PC-9 (cell line): ENCODE measurements around the gene ZDHHC20. TPM values are rescaled to one million over a fixed set of nuclear protein-coding genes. Genes with fewer than 3 reads are reported as not detected.

ENCODE experiments used
- BruUV-seq: library from RNA; stranded (reverse); fragments of 400-500 nt; replicated peaks from 2 replicates; lab custom pipeline; 2021; lab: Mats Ljungman, UMichigan
- CTCF ChIA-PET: fragments of 300-600 bp; sonication (Branson Sonifier 250); formaldehyde crosslinking; loops from one replicate; lab custom pipeline; 2022; ENCODE audit warnings: antibody characterized with exemption; lab: Charles Lee
- POLR2A ChIA-PET: fragments of 300-600 bp; sonication (Branson Sonifier 250); formaldehyde crosslinking; loops from one replicate; lab custom pipeline; 2022; ENCODE audit warnings: antibody characterized with exemption; ENCODE audit not compliant: unreplicated experiment; lab: Charles Lee
- DNase-seq, 2 experiments: peaks; one replicate each; pipeline versions ENCODE4 v3.0.0 to v3.0.0-alpha.2; 2015 to 2022; ENCODE audit warnings: mixed read lengths in 1 of 2
- H2AFZ ChIP-seq: fragments of 200-600 bp; sonication (generic); 2 replicates; pipeline ENCODE4 v1.8.1; 2017; ENCODE audit warnings: antibody characterized with exemption
- H3F3A ChIP-seq: fragments of 200-600 bp; sonication (generic); 2 replicates; pipeline ENCODE4 v1.8.1; 2017; ENCODE audit warnings: antibody characterized with exemption, mild to moderate bottlenecking, low read depth; ENCODE audit not compliant: insufficient read depth
- H3K27ac ChIP-seq: fragments of 200-600 bp; sonication (generic); 2 replicates; pipeline ENCODE4 v1.6.1; 2016; ENCODE audit warnings: mixed run types
- H3K27me3 ChIP-seq: fragments of 200-600 bp; sonication (generic); 2 replicates; pipeline ENCODE4 v1.6.1; 2016; ENCODE audit warnings: low read depth, mixed run types; ENCODE audit not compliant: insufficient read depth
- H3K36me3 ChIP-seq: fragments of 200-600 bp; sonication (generic); 2 replicates; pipeline ENCODE4 v1.6.1; 2016; ENCODE audit warnings: low read depth, mixed run types
- H3K4me1 ChIP-seq: fragments of 200-600 bp; sonication (generic); replicated peaks from 2 replicates; pipeline ENCODE4 v1.6.1; 2016; ENCODE audit warnings: mixed run types; ENCODE audit not compliant: insufficient read depth
- H3K4me2 ChIP-seq: fragments of 200-600 bp; sonication (generic); 2 replicates; pipeline ENCODE4 v1.6.1; 2017; ENCODE audit warnings: mixed run types
- H3K4me3 ChIP-seq: fragments of 200-600 bp; sonication (generic); 2 replicates; pipeline ENCODE4 v1.6.1; 2016; ENCODE audit warnings: mixed run types
- H3K79me2 ChIP-seq: fragments of 200-600 bp; sonication (generic); 2 replicates; pipeline ENCODE4 v1.6.1; 2017; ENCODE audit warnings: low read depth, mixed run types
- H3K9me2 ChIP-seq: fragments of 200-600 bp; sonication (generic); 2 replicates; pipeline ENCODE4 v1.8.1; 2017; ENCODE audit warnings: mild to moderate bottlenecking; ENCODE audit not compliant: insufficient read depth
- H3K9me3 ChIP-seq: fragments of 200-600 bp; sonication (generic); 2 replicates; pipeline ENCODE4 v1.8.1; 2016; ENCODE audit warnings: low read depth; ENCODE audit not compliant: insufficient read depth
- H4K20me1 ChIP-seq: fragments of 200-600 bp; sonication (generic); 2 replicates; pipeline ENCODE4 v1.8.1; 2017; ENCODE audit not compliant: insufficient read depth
- EZH2 ChIP-seq: fragments of 200-600 bp; sonication (generic); IDR thresholded peaks from 2 replicates; pipeline ENCODE4 v1.8.0; 2017; ENCODE audit warnings: antibody characterized with exemption, low read depth
- intact Hi-C: fragments of 100-400 bp; cut with micrococcal nuclease; formaldehyde crosslinking; loops from one replicate; pipeline ENCODE4 v1.10.0; 2022; ENCODE audit not compliant: unreplicated experiment
- total RNA-seq: library from RNA; stranded (reverse); gene quantifications from 2 replicates; pipeline ENCODE4 v1.2.3, GENCODE V29; 2021
- TF ChIP-seq, protein P1 (sequence below): fragments of 200-600 bp; sonication (generic); conservative IDR thresholded peaks from 2 replicates; pipeline ENCODE4 v1.6.1; 2017; ENCODE audit warnings: mixed run types, antibody characterized with exemption, mild to moderate bottlenecking, moderate library complexity

Gene ZDHHC20
- total RNA-seq, 1 experiment from 2014 or later: 47.5 TPM

DNA sequence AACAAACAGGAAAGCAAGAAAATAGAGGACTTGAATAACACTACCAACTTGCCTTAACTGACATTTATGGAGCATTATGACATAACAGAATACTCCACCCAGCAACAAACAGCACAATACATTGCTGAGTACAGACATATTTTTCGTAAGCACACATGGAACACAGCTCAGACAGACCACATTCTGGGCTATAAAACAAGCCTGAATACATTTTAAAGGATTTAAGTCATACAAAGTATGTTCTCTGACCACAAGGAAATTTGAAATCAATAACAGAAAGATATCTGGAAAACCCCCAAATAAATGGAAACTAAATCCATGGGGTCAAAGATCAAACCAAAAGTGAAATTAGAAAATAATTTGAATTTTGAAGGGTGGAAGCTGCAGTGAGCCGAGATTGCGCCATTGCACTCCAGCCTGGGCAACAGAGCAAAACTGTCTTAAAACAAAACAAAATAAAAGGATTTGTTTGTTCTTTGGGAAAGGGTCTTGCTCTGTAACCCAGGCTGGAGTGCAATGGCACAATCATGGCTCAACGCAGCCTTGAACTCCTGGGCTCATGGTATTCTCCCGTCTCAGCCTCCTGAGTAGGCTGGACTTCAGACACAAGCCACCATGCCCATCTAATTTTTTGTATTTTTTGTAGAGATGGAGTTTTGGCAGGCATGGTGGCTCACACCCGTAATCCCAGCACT lies 5.6 kb downstream of the ZDHHC20 start:
- Histone ChIP-seq H3K4me1 (peaks cover 19% of the 10 kb centered on the region), H3K4me2 (no peak overlapping the region), H3K9me3 (no peaks in the 10 kb centered on the region; the same call in 1 of the 2 replicates), H3F3A (no peaks in the 10 kb centered on the region), H3K79me2 (peaks cover 93% of the 10 kb centered on the region), H3K27me3 (no peaks in the 10 kb centered on the region), H3K9me2 (no peaks in the 10 kb centered on the region), H4K20me1 (peaks cover 22% of the 10 kb centered on the region; the same call in 1 of the 2 replicates), H3K36me3 (no peaks in the 10 kb centered on the region; the same call in 1 of the 2 replicates), H3K27ac (no peak overlapping the region), H2AFZ (no peak overlapping the region), H3K4me3 (no peak overlapping the region)
- POLR2A ChIA-PET: no interaction called here
- no TSS peak for BruUV-seq
- intact Hi-C loops: no loop called here
- TF ChIP-seq EZH2: no peak
- TF ChIP-seq, protein P1, sequence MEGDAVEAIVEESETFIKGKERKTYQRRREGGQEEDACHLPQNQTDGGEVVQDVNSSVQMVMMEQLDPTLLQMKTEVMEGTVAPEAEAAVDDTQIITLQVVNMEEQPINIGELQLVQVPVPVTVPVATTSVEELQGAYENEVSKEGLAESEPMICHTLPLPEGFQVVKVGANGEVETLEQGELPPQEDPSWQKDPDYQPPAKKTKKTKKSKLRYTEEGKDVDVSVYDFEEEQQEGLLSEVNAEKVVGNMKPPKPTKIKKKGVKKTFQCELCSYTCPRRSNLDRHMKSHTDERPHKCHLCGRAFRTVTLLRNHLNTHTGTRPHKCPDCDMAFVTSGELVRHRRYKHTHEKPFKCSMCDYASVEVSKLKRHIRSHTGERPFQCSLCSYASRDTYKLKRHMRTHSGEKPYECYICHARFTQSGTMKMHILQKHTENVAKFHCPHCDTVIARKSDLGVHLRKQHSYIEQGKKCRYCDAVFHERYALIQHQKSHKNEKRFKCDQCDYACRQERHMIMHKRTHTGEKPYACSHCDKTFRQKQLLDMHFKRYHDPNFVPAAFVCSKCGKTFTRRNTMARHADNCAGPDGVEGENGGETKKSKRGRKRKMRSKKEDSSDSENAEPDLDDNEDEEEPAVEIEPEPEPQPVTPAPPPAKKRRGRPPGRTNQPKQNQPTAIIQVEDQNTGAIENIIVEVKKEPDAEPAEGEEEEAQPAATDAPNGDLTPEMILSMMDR: no peak
- CTCF ChIA-PET: no interaction called here
- no peak for DNase-seq

DNA sequence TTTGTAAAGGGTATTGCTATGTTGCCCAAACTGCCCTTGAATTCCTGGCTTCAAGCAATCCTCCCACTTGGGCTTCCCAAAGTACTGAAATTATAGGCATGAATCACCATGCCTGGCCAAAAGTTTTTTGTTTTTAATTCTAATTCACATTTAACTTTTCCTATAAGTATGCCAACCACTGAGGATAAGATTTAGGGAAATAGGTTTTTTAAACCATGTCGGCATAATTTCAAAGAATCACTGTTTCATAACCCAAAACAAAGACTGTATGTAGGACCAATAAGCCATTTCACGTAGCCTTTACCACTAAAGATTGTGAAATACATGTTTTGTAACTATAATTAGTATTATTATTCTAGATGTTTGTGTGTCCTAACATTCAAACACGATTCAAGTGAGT lies 8.2 kb downstream of the ZDHHC20 start:
- TF ChIP-seq EZH2: no peak
- TF ChIP-seq, protein P1: no peak
- intact Hi-C loops: no loop called here
- Histone ChIP-seq H3K9me2 (no peaks in the 10 kb centered on the region), H4K20me1 (peaks cover 15% of the 10 kb centered on the region; the same call in 1 of the 2 replicates), H3K4me3 (no peak overlapping the region), H2AFZ (no peak overlapping the region), H3K27me3 (no peaks in the 10 kb centered on the region), H3K4me2 (no peak overlapping the region), H3F3A (no peaks in the 10 kb centered on the region), H3K79me2 (peaks cover 77% of the 10 kb centered on the region), H3K36me3 (no peaks in the 10 kb centered on the region; the same call in 1 of the 2 replicates), H3K9me3 (no peaks in the 10 kb centered on the region; the same call in 1 of the 2 replicates), H3K27ac (no peak overlapping the region), H3K4me1 (no peaks in the 10 kb centered on the region)
- POLR2A ChIA-PET: no interaction called here
- no peak for DNase-seq
- no TSS peak for BruUV-seq
- CTCF ChIA-PET: no interaction called here

DNA sequence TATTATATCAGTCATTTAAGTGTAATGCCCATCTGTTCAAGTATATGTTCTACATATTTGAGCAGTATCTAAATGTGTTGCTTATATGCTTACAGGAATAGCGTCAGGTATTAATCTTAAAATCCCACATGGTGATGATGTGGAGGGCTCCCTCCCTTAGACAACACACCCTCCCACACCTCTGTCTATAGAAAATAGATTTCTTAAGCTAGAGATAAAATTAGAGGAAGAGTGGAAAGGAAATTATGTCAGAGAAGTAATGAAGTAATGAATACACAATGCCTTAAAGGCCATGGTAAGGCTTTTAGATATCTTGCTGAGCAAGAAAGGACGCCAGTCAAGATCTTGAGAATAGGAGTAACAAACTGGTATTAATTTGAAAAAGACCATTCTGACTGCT lies 12.4 kb downstream of the ZDHHC20 start:
- Histone ChIP-seq H3K4me2 (no peak overlapping the region), H3F3A (0 out of 2 replicates have a peak, but pooled peaks cover 7% of the 10 kb centered on the region), H3K79me2 (peaks cover 75% of the 10 kb centered on the region), H4K20me1 (0 out of 2 replicates have a peak, but pooled peaks cover 9% of the 10 kb centered on the region), H3K9me3 (no peaks in the 10 kb centered on the region), H3K4me3 (no peak overlapping the region), H3K27me3 (no peaks in the 10 kb centered on the region), H3K9me2 (no peaks in the 10 kb centered on the region), H3K4me1 (no peaks in the 10 kb centered on the region), H2AFZ (no peak overlapping the region), H3K36me3 (0 out of 2 replicates have a peak, but pooled peaks cover 5% of the 10 kb centered on the region), H3K27ac (no peak overlapping the region)
- intact Hi-C loops: no loop called here
- BruUV-seq: no TSS peak
- POLR2A ChIA-PET: no interaction called here
- CTCF ChIA-PET: no interaction called here
- TF ChIP-seq EZH2: no peak
- DNase-seq: no peak
